ENCODE results near the gene PRRG3.

DNA sequence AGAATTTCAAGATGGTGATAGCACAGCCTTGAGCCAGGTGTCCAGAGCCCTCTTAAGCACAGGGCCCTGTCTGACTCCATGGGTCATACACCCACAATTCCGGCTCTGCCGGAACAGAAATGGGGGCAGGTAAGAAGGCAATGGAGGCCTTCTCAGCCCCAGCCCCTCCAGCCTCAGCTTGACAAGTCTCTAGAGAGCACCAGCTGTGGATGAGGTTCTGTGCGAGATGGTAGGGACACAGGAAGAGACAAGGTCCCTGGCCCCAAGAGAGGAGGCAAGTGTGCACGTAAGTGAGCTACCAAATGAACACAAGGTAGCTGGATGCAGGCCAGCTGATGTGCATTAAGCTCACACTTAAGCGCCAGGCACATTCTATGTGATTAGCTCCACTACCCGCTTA is 2.4 kb upstream of the PRRG3 start:
- TF ChIP-seq POLR2A (IDR thresholded peaks at IDR 0.05) (no peak), EP300 (IDR thresholded peaks at IDR 0.05) (no peak)
- TF ChIP-seq, protein P1, sequence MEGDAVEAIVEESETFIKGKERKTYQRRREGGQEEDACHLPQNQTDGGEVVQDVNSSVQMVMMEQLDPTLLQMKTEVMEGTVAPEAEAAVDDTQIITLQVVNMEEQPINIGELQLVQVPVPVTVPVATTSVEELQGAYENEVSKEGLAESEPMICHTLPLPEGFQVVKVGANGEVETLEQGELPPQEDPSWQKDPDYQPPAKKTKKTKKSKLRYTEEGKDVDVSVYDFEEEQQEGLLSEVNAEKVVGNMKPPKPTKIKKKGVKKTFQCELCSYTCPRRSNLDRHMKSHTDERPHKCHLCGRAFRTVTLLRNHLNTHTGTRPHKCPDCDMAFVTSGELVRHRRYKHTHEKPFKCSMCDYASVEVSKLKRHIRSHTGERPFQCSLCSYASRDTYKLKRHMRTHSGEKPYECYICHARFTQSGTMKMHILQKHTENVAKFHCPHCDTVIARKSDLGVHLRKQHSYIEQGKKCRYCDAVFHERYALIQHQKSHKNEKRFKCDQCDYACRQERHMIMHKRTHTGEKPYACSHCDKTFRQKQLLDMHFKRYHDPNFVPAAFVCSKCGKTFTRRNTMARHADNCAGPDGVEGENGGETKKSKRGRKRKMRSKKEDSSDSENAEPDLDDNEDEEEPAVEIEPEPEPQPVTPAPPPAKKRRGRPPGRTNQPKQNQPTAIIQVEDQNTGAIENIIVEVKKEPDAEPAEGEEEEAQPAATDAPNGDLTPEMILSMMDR (IDR thresholded peaks at IDR 0.05), result no peak

Measured in ovary (tissue), 3 donors.